Breast epithelium (tissue), 4 donors: Measurements from ENCODE around the gene FNTB. TPM values are rescaled to one million over a fixed set of nuclear protein-coding genes. Genes with fewer than 3 reads are reported as not detected.

Experiments used
- DNase-seq, 2 donors: peaks; one replicate each; pipeline ENCODE4 v3.0.0-alpha.2; 2019; ENCODE audit warnings: low spot score in 2 of 2
- H3K27ac ChIP-seq, 2 donors: fragments of 200-600 bp; sonication (generic) in 1 of 2; one replicate each; pipeline ENCODE4 v1.5.1; 2016 to 2019; ENCODE audit warnings: mild to moderate bottlenecking in 1 of 2
- H3K27me3 ChIP-seq, 2 donors: fragments of 200-600 bp; sonication (generic) in 1 of 2; one replicate each; pipeline versions ENCODE4 v1.5.1 to v1.6.0; 2017 to 2019; ENCODE audit warnings: control low read depth in 1 of 2, mild to moderate bottlenecking in 1 of 2
- H3K36me3 ChIP-seq: fragments of 200-600 bp; one replicate; pipeline ENCODE4 v1.5.1; 2019
- H3K4me1 ChIP-seq, 2 donors: fragments of 200-600 bp; sonication (generic); one replicate each; pipeline ENCODE4 v1.5.1; 2016 to 2019; ENCODE audit warnings: control low read depth in 1 of 2
- H3K4me3 ChIP-seq, 3 donors: fragments of 200-600 bp; sonication (generic); 1 replicate in 2 of 3; 2 replicates in 1 of 3; pipeline ENCODE4 v1.5.1; 2016 to 2019; ENCODE audit warnings: mild to moderate bottlenecking in 3 of 3, moderate library complexity in 2 of 3
- H3K9me3 ChIP-seq, 2 donors: fragments of 200-600 bp; sonication (generic) in 1 of 2; one replicate each; pipeline ENCODE4 v1.5.1; 2016 to 2019; ENCODE audit warnings: control low read depth in 1 of 2
- POLR2A ChIP-seq: fragments of 450-650 bp; IDR thresholded peaks from one replicate; pipeline ENCODE4 v1.6.1; 2016; ENCODE audit warnings: antibody characterized with exemption, mild to moderate bottlenecking, moderate library complexity
- POLR2AphosphoS5 ChIP-seq, 3 donors: sonication (generic); formaldehyde crosslinking; IDR thresholded peaks; one replicate each; pipeline ENCODE4 v1.6.1; 2017; ENCODE audit warnings: antibody characterized with exemption in 3 of 3
- intact Hi-C: fragments of 100-400 bp; cut with DNase I; formaldehyde crosslinking; loops from one replicate; pipeline ENCODE4 v1.15.1; 2023; ENCODE audit warnings: low total_unique reads
- total RNA-seq, 3 donors: library from RNA; depleted of rRNA; stranded (reverse); fragments of >200 nt; gene quantifications; one replicate each; pipeline ENCODE4 v1.1.0, GENCODE V29; 2016
- TF ChIP-seq, protein P1 (sequence below), 3 donors: fragments of 450-650 bp; IDR thresholded peaks; one replicate each; pipeline ENCODE4 v1.5.1; 2016 to 2017; ENCODE audit warnings: antibody characterized with exemption in 3 of 3, mild to moderate bottlenecking in 3 of 3, moderate library complexity in 3 of 3

Gene FNTB
- total RNA-seq, 3 donors from 2014 or later = 15.7 to 22.9 (median 18.9) TPM

GRCh38 chr14:65092349-65092748, 105.7 kb downstream of the FNTB start:
- Histone ChIP-seq H3K27me3 (no peaks in the 10 kb centered on the region), H3K27ac (no peak overlapping the region), H3K4me3 (no peak overlapping the region), H3K36me3 (peaks cover 5% of the 10 kb centered on the region), H3K9me3 (peaks cover 0 to 3% of the 10 kb centered on the region in 2 donors), H3K4me1 (peaks cover 4 to 23% of the 10 kb centered on the region in 2 donors)
- intact Hi-C loops = no loop called here
- TF ChIP-seq, protein P1, sequence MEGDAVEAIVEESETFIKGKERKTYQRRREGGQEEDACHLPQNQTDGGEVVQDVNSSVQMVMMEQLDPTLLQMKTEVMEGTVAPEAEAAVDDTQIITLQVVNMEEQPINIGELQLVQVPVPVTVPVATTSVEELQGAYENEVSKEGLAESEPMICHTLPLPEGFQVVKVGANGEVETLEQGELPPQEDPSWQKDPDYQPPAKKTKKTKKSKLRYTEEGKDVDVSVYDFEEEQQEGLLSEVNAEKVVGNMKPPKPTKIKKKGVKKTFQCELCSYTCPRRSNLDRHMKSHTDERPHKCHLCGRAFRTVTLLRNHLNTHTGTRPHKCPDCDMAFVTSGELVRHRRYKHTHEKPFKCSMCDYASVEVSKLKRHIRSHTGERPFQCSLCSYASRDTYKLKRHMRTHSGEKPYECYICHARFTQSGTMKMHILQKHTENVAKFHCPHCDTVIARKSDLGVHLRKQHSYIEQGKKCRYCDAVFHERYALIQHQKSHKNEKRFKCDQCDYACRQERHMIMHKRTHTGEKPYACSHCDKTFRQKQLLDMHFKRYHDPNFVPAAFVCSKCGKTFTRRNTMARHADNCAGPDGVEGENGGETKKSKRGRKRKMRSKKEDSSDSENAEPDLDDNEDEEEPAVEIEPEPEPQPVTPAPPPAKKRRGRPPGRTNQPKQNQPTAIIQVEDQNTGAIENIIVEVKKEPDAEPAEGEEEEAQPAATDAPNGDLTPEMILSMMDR (IDR thresholded peaks at IDR 0.05) = no peak
- TF ChIP-seq POLR2AphosphoS5 (IDR thresholded peaks at IDR 0.05) = no peak
- TF ChIP-seq POLR2A = no peak
- DNase-seq = no peak

- Histone ChIP-seq H3K4me3 (no peak overlapping the region), H3K36me3 (peaks cover 5% of the 10 kb centered on the region)
Measured at GRCh38 chr14:65095633-65096205, 109.0 kb downstream of the FNTB start.

GRCh38 chr14:65096323-65097089, 109.8 kb downstream of the FNTB start:
- Histone ChIP-seq H3K9me3 (no peaks in the 10 kb centered on the region), H3K4me1 (peaks cover 4 to 42% of the 10 kb centered on the region in 2 donors), H3K27me3 (no peaks in the 10 kb centered on the region), H3K4me3 (no peak overlapping the region), H3K27ac (peak overlapping the region; percentile 66 to 68), H3K36me3 (peaks cover 2% of the 10 kb centered on the region)
- TF ChIP-seq POLR2AphosphoS5 (IDR thresholded peaks at IDR 0.05) (no peak), POLR2A (no peak)
- intact Hi-C loops = no loop called here
- no peak for DNase-seq

More at GRCh38 chr14:65095633-65096205, 109.0 kb downstream of the FNTB start:
- TF ChIP-seq POLR2A (no peak), POLR2AphosphoS5 (IDR thresholded peaks at IDR 0.05) (peak in 2 of 3 donors; percentile 18 to 42)
- TF ChIP-seq, protein P1 (IDR thresholded peaks at IDR 0.05) = no peak
- peaks cover 4 to 37% of the 10 kb centered on the region in 2 donors for H3K4me1 ChIP-seq
- peak overlapping the region; percentile 66 to 68 for H3K27ac ChIP-seq
- peak; percentile 56 to 67 for DNase-seq
- intact Hi-C loops = no loop called here
- H3K27me3 ChIP-seq = no peaks in the 10 kb centered on the region
- no peaks in the 10 kb centered on the region for H3K9me3 ChIP-seq

DNA sequence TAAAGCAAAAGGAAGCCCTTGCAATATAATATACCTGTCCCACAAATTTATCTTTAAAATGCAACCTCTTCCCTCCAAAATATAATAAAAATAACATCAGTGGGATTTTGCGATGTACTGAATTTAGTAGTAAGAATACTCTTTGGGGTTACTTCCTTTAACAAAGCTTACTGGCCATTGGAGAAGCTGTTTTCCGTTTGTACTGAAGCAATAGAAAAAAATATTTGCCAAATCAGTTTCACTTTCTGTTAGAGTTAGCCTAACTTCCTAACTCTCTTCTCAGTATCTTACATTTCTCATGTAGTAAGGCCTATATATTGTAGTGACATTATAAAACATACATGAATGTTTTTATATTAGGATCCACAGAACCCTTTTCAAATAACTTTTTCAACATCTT, 111.9 kb downstream of the FNTB start:
- H3K9me3 ChIP-seq = no peaks in the 10 kb centered on the region
- no peak for TF ChIP-seq POLR2AphosphoS5 (IDR thresholded peaks at IDR 0.05)
- TF ChIP-seq POLR2A = no peak
- TF ChIP-seq, protein P1 (IDR thresholded peaks at IDR 0.05) = no peak
- no peak for DNase-seq
- no peaks in the 10 kb centered on the region for H3K27me3 ChIP-seq
- intact Hi-C loops = no loop called here
- H3K4me1 ChIP-seq = peaks cover 4 to 42% of the 10 kb centered on the region in 2 donors
- no peaks in the 10 kb centered on the region for H3K36me3 ChIP-seq
- peak overlapping the region; percentile 23 to 50 for H3K27ac ChIP-seq
- H3K4me3 ChIP-seq = peak overlapping the region in 1 of 3 donors; percentile 32

DNA sequence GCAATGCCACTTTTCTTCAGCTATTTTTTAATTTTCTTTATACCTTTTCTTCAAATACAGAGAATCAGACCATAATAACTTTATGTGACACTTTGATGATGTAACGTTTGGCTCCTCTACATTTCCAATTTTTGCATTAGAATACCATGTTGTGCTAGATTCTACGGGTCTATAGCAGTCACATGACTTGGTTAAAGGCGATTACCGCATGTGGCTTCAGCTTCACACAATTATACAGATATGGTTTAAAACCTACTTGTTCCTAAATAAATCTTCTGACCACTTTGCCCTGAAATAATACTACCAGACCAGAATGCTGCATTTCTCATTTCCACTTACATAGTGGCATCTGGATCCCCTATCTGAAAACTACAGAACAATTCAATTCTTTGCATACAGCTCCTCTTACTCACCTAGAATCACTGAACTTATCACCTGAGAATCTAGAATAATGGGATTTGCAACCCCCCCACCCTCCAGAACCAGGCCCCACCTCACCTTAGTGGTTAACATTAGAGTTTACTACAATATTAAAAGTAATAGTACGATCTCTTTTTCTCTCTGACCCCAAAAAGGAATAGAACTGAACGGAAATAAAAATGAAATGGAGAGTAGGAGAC, 114.3 kb downstream of the FNTB start:
- DNase-seq = no peak
- no peak for TF ChIP-seq POLR2A
- TF ChIP-seq POLR2AphosphoS5 (IDR thresholded peaks at IDR 0.05) = no peak
- TF ChIP-seq, protein P1 (IDR thresholded peaks at IDR 0.05) = no peak
- Histone ChIP-seq H3K4me3 (peak overlapping the region; percentile 94 to 95 (median 95)), H3K4me1 (peaks cover 4 to 32% of the 10 kb centered on the region in 2 donors), H3K27ac (peak overlapping the region in 1 of 2 donors; percentile 93), H3K9me3 (no peaks in the 10 kb centered on the region), H3K27me3 (no peaks in the 10 kb centered on the region), H3K36me3 (no peaks in the 10 kb centered on the region)
- intact Hi-C loops = no loop called here
